ENCODE data around the gene BAIAP2L2. TPM values are rescaled to one million over a fixed set of nuclear protein-coding genes. Genes with fewer than 3 reads are reported as not detected.

The BAIAP2L2 gene
- total and polyA plus RNA-seq, 3 donors from 2014 or later: 6.6 to 10.0 (median 8.8) TPM

- TF ChIP-seq, protein P1, sequence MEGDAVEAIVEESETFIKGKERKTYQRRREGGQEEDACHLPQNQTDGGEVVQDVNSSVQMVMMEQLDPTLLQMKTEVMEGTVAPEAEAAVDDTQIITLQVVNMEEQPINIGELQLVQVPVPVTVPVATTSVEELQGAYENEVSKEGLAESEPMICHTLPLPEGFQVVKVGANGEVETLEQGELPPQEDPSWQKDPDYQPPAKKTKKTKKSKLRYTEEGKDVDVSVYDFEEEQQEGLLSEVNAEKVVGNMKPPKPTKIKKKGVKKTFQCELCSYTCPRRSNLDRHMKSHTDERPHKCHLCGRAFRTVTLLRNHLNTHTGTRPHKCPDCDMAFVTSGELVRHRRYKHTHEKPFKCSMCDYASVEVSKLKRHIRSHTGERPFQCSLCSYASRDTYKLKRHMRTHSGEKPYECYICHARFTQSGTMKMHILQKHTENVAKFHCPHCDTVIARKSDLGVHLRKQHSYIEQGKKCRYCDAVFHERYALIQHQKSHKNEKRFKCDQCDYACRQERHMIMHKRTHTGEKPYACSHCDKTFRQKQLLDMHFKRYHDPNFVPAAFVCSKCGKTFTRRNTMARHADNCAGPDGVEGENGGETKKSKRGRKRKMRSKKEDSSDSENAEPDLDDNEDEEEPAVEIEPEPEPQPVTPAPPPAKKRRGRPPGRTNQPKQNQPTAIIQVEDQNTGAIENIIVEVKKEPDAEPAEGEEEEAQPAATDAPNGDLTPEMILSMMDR (IDR thresholded peaks at IDR 0.05): no peak
- TF ChIP-seq POLR2A (IDR thresholded peaks at IDR 0.05): no peak
- Histone ChIP-seq H3K27ac (peak overlapping the region; percentile 75 to 77), H3K9me3 (no peaks in the 10 kb centered on the region), H3K36me3 (ENCODE audit: low read depth, missing control alignments) (no peaks in the 10 kb centered on the region), H3K4me1 (peaks cover 14% of the 10 kb centered on the region), H3K27me3 (no peaks in the 10 kb centered on the region), H3K4me3 (no peak overlapping the region)
- no peak for DNase-seq
- WGBS, 2 donors: 84 to 100% methylated on average over 4 to 13 of the region's 13 CpGs
- intact Hi-C loops (cut with DNase I; ENCODE audit: low total_unique reads): no loop called here
These were observed 41.7 kb downstream of the BAIAP2L2 start for GRCh38 chr22:38068641-38069371.

GRCh38 chr22:38067761-38068360 is 42.6 kb downstream of the BAIAP2L2 start:
- DNase-seq: no peak
- no peaks in the 10 kb centered on the region for H3K9me3 ChIP-seq
- H3K36me3 ChIP-seq (ENCODE audit: low read depth, missing control alignments): no peaks in the 10 kb centered on the region
- intact Hi-C loops (cut with DNase I; ENCODE audit: low total_unique reads): no loop called here
- peaks cover 17% of the 10 kb centered on the region for H3K4me1 ChIP-seq
- TF ChIP-seq POLR2A (IDR thresholded peaks at IDR 0.05): no peak
- TF ChIP-seq, protein P1 (IDR thresholded peaks at IDR 0.05): no peak
- no peaks in the 10 kb centered on the region for H3K27me3 ChIP-seq
- peak overlapping the region; percentile 75 to 77 for H3K27ac ChIP-seq
- WGBS, 2 donors: 73 to 77% methylated on average over 8 to 13 of the region's 13 CpGs
- H3K4me3 ChIP-seq: no peak overlapping the region

GRCh38 chr22:38067028-38067415 is 43.5 kb downstream of the BAIAP2L2 start:
- no peak for DNase-seq
- H3K27ac ChIP-seq: peak overlapping the region; percentile 3 to 77
- no peak overlapping the region for H3K4me3 ChIP-seq
- H3K36me3 ChIP-seq (ENCODE audit: low read depth, missing control alignments): no peaks in the 10 kb centered on the region
- peaks cover 17% of the 10 kb centered on the region for H3K4me1 ChIP-seq
- intact Hi-C loops (cut with DNase I; ENCODE audit: low total_unique reads): no loop called here
- WGBS, 2 donors: 57 to 77% methylated on average over 8 of the region's 8 CpGs
- no peaks in the 10 kb centered on the region for H3K9me3 ChIP-seq
- TF ChIP-seq, protein P1 (IDR thresholded peaks at IDR 0.05): no peak
- H3K27me3 ChIP-seq: no peaks in the 10 kb centered on the region

- TF ChIP-seq POLR2A (IDR thresholded peaks at IDR 0.05): no peak
- TF ChIP-seq, protein P1 (IDR thresholded peaks at IDR 0.05): no peak
- H3K4me3 ChIP-seq: no peak overlapping the region
- H3K9me3 ChIP-seq: no peaks in the 10 kb centered on the region
- H3K27me3 ChIP-seq: no peaks in the 10 kb centered on the region
- 70 to 89% methylated on average over 13 of the region's 13 CpGs for WGBS, 2 donors
- H3K27ac ChIP-seq: peak overlapping the region; percentile 3 to 77
- H3K36me3 ChIP-seq (ENCODE audit: low read depth, missing control alignments): no peaks in the 10 kb centered on the region
- no peak for DNase-seq
- intact Hi-C loops (cut with DNase I; ENCODE audit: low total_unique reads): no loop called here
- peaks cover 20% of the 10 kb centered on the region for H3K4me1 ChIP-seq
These were observed 44.0 kb downstream of the BAIAP2L2 start for GRCh38 chr22:38066381-38067027.

Measured in testis (tissue), 3 donors.